Aorta (tissue), 5 donors: Measurements from ENCODE around the gene URB1. TPM values are rescaled to one million over a fixed set of nuclear protein-coding genes. Genes with fewer than 3 reads are reported as not detected.
"Not testable (repeated sequence)": the region's sequence is repeated elsewhere in the genome, so short reads cannot be mapped to it uniquely, and the experiment has no call there.

Source experiments
- ATAC-seq: fragments of 200-7000 bp; cut with Tn5 transposase; one replicate; pipeline ENCODE4 v1.9.1; 2022; ENCODE audit warnings: moderate library complexity; ENCODE audit not compliant: low FRiP score
- DNase-seq, 2 donors: peaks; one replicate each; pipeline ENCODE4 v3.0.0-alpha.2; 2020
- H3K27ac ChIP-seq, 2 donors: one replicate each; pipeline ENCODE4 v1.5.1; 2013; ENCODE audit warnings: low read length in 2 of 2, mild to moderate bottlenecking in 2 of 2, moderate library complexity in 2 of 2, control low read depth in 1 of 2, inconsistent platforms in 1 of 2, low read depth in 1 of 2
- H3K27me3 ChIP-seq, 2 donors: one replicate each; pipeline ENCODE4 v1.6.1; 2013; ENCODE audit warnings: control low read depth in 1 of 2, low read length in 1 of 2, mild to moderate bottlenecking in 1 of 2, moderate library complexity in 1 of 2; ENCODE audit not compliant: insufficient read depth in 2 of 2, control insufficient read depth in 1 of 2
- H3K36me3 ChIP-seq, 2 donors: one replicate each; pipeline ENCODE4 v1.6.1; 2013; ENCODE audit warnings: control low read depth in 1 of 2, low read length in 1 of 2, mild to moderate bottlenecking in 1 of 2; ENCODE audit not compliant: insufficient read depth in 2 of 2, control insufficient read depth in 1 of 2
- H3K4me1 ChIP-seq, 2 donors: one replicate each; pipeline ENCODE4 v1.6.1; 2013; ENCODE audit warnings: low read length in 2 of 2, control low read depth in 1 of 2, mild to moderate bottlenecking in 1 of 2, moderate library complexity in 1 of 2; ENCODE audit not compliant: insufficient read depth in 2 of 2, control insufficient read depth in 1 of 2
- H3K4me3 ChIP-seq, 2 donors: one replicate each; pipeline ENCODE4 v1.5.1; 2013; ENCODE audit warnings: low read length in 2 of 2, control low read depth in 1 of 2, mild to moderate bottlenecking in 1 of 2
- H3K9me3 ChIP-seq: one replicate; pipeline ENCODE4 v1.6.1; 2013; ENCODE audit warnings: mild to moderate bottlenecking, low read length; ENCODE audit not compliant: control insufficient read depth
- WGBS, 2 donors: extraction: QIAGEN DNeasy Blood & Tissue Kit; methylation state at CpG; one replicate each; pipeline ENCODE4 v1.1.7; 2013; 5-methylcytosine and 5-hydroxymethylcytosine counted together
- intact Hi-C, 2 donors: fragments of 100-400 bp; cut with DNase I; formaldehyde crosslinking; loops; one replicate each; pipeline versions ENCODE4 v1.14.2 to v1.15.0; 2022
- polyA plus RNA-seq, 2 donors: library from polyadenylated mRNA; stranded (reverse); fragments of 200-250 nt; gene quantifications; one replicate each; pipeline ENCODE4 v1.2.3, GENCODE V29; 2013
- total RNA-seq, 2 donors: library from RNA; stranded (reverse); fragmentation: NEBNext Ultra II Directional; extraction: Animal tissue kit (Norgen Biotek cat#: 25700); gene quantifications; one replicate each; pipeline ENCODE4 v1.2.1, GENCODE V29; 2021
- donor health status: healthy with polysubstance abuse.
- donor health status: Bipolar disorder and iron deficiency.
- donor health status: DM: no; HTN: no; CAD: no.
- donor health status: DM: no; HTN: no; CAD: no.
- donor health status: DM: yes; HTN: yes; CAD: no.

Gene URB1
- total and polyA plus RNA-seq, 4 donors, result 2.0 to 34.2 (median 13.0) TPM

DNA sequence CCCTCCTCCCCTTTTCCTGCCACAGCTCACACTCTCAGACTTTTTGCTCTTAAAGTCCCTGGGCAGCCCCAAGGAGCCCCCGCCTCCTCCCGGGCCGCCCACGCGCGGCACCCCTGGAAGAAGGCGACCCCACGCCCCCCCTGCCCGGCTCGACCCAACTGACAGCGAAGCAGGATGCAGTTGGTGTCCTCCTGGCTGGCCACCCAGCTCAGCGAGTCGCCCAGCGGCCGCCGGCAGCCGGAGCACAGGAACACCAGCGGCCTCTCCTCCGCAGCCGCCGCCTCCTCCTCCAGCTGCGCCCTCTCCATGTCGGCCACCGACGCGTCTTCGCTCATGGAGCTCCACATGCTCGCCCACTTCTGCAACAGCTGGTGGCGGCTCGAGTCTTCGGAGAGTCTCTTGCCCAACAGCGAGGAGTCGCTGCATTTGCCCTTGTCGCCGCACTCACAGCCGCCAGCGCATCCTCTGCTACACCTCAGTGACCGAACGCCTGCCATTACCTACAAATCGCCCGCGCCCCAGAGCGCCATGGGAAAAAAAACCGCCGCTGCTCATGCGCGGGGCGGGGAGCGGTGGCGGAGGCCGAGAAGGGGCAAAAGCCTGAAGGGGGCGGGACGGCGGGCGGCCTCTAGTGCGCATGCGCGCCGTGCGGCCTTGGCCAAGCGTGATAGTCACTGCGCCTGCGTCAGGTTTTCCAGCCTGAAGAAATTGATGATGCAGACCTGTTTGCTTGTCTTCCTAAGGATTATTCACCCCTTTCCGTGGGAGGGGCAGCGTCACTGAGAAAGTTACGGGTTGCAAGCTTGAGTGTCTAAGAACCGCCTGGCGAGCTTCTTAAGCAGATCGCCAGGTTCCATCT lies 114.1 kb downstream of the URB1 start, which contains the start of gene MIS18A:
TSS of gene MIS18A (minus strand) at position 532 of the 859 bp plus-strand sequence. CDS start at position 497, 35 bp downstream.
- intact Hi-C loops, result loop anchor here in 1 of 2 donors (10.0 kb wide), 1 partner anchor 614 kb away; no protein-coding TSS in a partner anchor
- Histone ChIP-seq H3K4me1 (no peaks in the 10 kb centered on the region), H3K4me3 (peak within 1 kb of the TSS; percentile 78 to 80), H3K27me3 (no peaks in the 10 kb centered on the region), H3K36me3 (no peaks in the 10 kb centered on the region), H3K9me3 (no peaks in the 10 kb centered on the region), H3K27ac (no peak within 1 kb of the TSS)
- WGBS, 2 donors, result 0 to 1% methylated on average over 67 to 69 of the region's 69 CpGs
- DNase-seq (peak; percentile 97 to 99), ATAC-seq (peak; percentile 98)

DNA sequence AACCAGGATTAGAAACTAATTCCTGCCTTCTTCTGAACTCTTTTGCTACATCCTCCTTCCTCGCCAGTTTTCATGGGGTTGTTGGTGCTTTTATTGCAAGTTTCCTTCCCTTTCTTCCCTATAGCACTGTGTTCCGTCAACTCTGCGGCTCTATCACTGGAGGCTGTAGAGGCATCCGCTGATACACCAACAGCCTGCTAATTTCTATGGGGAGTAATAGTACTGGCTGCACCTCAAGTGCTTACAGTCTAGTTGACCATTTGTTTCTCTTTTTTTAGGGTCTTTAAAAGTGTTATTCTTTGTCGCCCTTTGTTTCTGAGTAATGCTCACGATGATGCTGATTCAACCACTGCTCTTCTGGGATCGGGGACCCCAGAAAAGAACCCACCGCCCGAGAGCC lies 114.7 kb downstream of the URB1 start:
- Histone ChIP-seq H3K4me3 (peak overlapping the region; percentile 72 to 78), H3K9me3 (no peaks in the 10 kb centered on the region), H3K27me3 (no peaks in the 10 kb centered on the region), H3K36me3 (no peaks in the 10 kb centered on the region), H3K4me1 (no peaks in the 10 kb centered on the region), H3K27ac (no peak overlapping the region)
- intact Hi-C loops, result loop anchor here in 1 of 2 donors (10.0 kb wide), 1 partner anchor 613 kb away; no protein-coding TSS in a partner anchor
- ATAC-seq, result no peak
- 1 to 3% methylated on average over 9 of the region's 9 CpGs for WGBS, 2 donors
- no peak for DNase-seq

- Histone ChIP-seq H3K27me3 (no peaks in the 10 kb centered on the region), H3K36me3 (no peaks in the 10 kb centered on the region), H3K4me3 (no peak overlapping the region), H3K9me3 (no peaks in the 10 kb centered on the region), H3K27ac (no peak overlapping the region), H3K4me1 (no peaks in the 10 kb centered on the region)
- intact Hi-C loops, result loop anchor here in 1 of 2 donors (10.0 kb wide), 1 partner anchor 612 kb away; no protein-coding TSS in a partner anchor
- DNase-seq (no peak), ATAC-seq (no peak)
- WGBS, 2 donors, result 93 to 95% methylated on average over 4 of the region's 4 CpGs
Measured at GRCh38 chr21:32276671-32277070, 116.1 kb downstream of the URB1 start.

GRCh38 chr21:32270748-32271147 lies 122.1 kb downstream of the URB1 start:
- H3K36me3 ChIP-seq, result peaks cover 2 to 4% of the 10 kb centered on the region in 2 donors
- DNase-seq (no peak), ATAC-seq (no peak)
- H3K4me3 ChIP-seq, result no peak overlapping the region
- H3K27ac ChIP-seq, result no peak overlapping the region
- no peaks in the 10 kb centered on the region for H3K9me3 ChIP-seq
- H3K4me1 ChIP-seq, result no peaks in the 10 kb centered on the region
- intact Hi-C loops, result loop anchor here in 1 of 2 donors (10.0 kb wide), 1 partner anchor 606 kb away; no protein-coding TSS in a partner anchor
- 87 to 95% methylated on average over 4 of the region's 4 CpGs for WGBS, 2 donors
- no peaks in the 10 kb centered on the region for H3K27me3 ChIP-seq

DNA sequence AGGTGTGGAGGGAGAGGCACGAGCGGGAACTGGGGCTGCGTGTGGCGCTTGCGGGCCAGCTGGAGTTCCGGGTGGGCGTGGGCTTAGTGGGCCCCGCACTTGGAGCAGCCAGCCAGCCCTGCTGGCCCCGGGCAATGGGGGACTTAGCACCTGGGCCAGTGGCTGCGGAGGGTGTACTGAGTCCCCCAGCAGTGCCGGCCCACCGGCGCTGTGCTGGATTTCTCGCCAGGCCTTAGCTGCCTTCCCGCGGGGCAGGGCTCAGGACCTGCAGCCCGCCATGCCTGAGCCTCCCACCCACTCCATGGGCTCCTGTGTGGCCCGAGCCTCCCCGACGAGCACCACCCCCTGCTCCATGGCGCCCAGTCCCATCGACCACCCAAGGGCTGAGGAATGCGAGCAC lies 127.5 kb downstream of the URB1 start:
- WGBS, 2 donors, result 93 to 95% methylated on average over 14 to 23 of the region's 23 CpGs
- not testable (repeated sequence) for H3K27me3 ChIP-seq, H3K27ac ChIP-seq, H3K4me1 ChIP-seq, ATAC-seq, H3K36me3 ChIP-seq, DNase-seq, H3K9me3 ChIP-seq, H3K4me3 ChIP-seq
- intact Hi-C loops, result loop anchor here in 1 of 2 donors (10.0 kb wide), 1 partner anchor 481 kb away; no protein-coding TSS in a partner anchor

- H3K27ac ChIP-seq, result no peak overlapping the region
- WGBS, 2 donors, result 92 to 93% methylated on average over 5 of the region's 5 CpGs
- intact Hi-C loops, result loop anchor here in 1 of 2 donors (10.0 kb wide), 1 partner anchor 477 kb away; no protein-coding TSS in a partner anchor
- DNase-seq (no peak), ATAC-seq (no peak)
- H3K4me1 ChIP-seq, result no peaks in the 10 kb centered on the region
- H3K9me3 ChIP-seq, result no peaks in the 10 kb centered on the region
- no peaks in the 10 kb centered on the region for H3K27me3 ChIP-seq
- H3K36me3 ChIP-seq, result no peaks in the 10 kb centered on the region
- H3K4me3 ChIP-seq, result no peak overlapping the region
Measured at GRCh38 chr21:32261929-32262328, 130.9 kb downstream of the URB1 start.

Other genes with a start within 250 kb of the URB1 start
- gene MIS18A, start 114.0 kb downstream of the URB1 start, total RNA-seq, result 1 to 10 TPM; 4.6 to 5.5 TPM
- 1 to 10 TPM; 3.3 to 4.8 TPM for gene MIS18A, start 114.0 kb downstream of the URB1 start, polyA plus RNA-seq
- gene MRAP, start 94.2 kb downstream of the URB1 start, total RNA-seq, result under 1 TPM in 1 of 2 donors, not detected in 1; 0.42 TPM
- under 1 TPM in 1 of 2 donors, not detected in 1; 0.38 TPM for gene MRAP, start 94.2 kb downstream of the URB1 start, polyA plus RNA-seq
- gene EVA1C, start 19.7 kb upstream of the URB1 start, total RNA-seq, result 10 to 100 TPM; 48.6 to 72.6 TPM
- 100 to 1,000 TPM in 1 of 2 donors, 10 to 100 TPM in 1; 40.9 to 105 TPM for gene EVA1C, start 19.7 kb upstream of the URB1 start, polyA plus RNA-seq
- gene TCP10L, start 192.5 kb upstream of the URB1 start, total RNA-seq, result 1 to 10 TPM; 1.4 to 1.5 TPM
- 1 to 10 TPM in 1 of 2 donors, not detected in 1; 2.3 TPM for gene TCP10L, start 192.5 kb upstream of the URB1 start, polyA plus RNA-seq
- gene CFAP298, start 219.4 kb upstream of the URB1 start, total RNA-seq, result 10 to 100 TPM; 20.4 to 26.9 TPM
- gene CFAP298, start 219.4 kb upstream of the URB1 start, polyA plus RNA-seq, result 10 to 100 TPM; 23.2 to 31.4 TPM